Activated T-helper 1 cell treated with anti-CD3 and anti-CD28 coated beads, Interleukin-12 subunit alpha, Interleukin-12 subunit beta, Interleukin-2, Interleukin-4 antibody, amounts not matched to agents 30 ng/mL and 10 ng/mL and 1 ng/mL, durations not matched to agents 14 hours and 24 hours and 36 hours (primary cell): ENCODE data around the gene CRYBA2. TPM values are rescaled to one million over a fixed set of nuclear protein-coding genes. Genes with fewer than 3 reads are reported as not detected.
A peak's percentile ranks its signal among the peaks of the same experiment; 100 is the strongest.

ENCODE experiments used
- DNase-seq: peaks from one replicate; pipeline ENCODE4 v3.0.0; 2021; ENCODE audit warnings: low spot score
- H3K27ac Mint-ChIP-seq: one replicate; pipeline ENCODE4 v1.8.0; 2021; ENCODE audit warnings: mild to moderate bottlenecking, mixed read lengths
- H3K27me3 Mint-ChIP-seq: one replicate; pipeline ENCODE4 v1.8.0; 2022; ENCODE audit warnings: mild to moderate bottlenecking, moderate library complexity, mixed read lengths; ENCODE audit not compliant: insufficient read depth
- H3K36me3 Mint-ChIP-seq: one replicate; pipeline ENCODE4 v1.8.0; 2021; ENCODE audit warnings: low read depth, mixed read lengths
- H3K4me1 Mint-ChIP-seq: one replicate; pipeline ENCODE4 v1.8.0; 2021; ENCODE audit warnings: low read depth, mixed read lengths
- H3K4me3 Mint-ChIP-seq: one replicate; pipeline ENCODE4 v1.8.0; 2021; ENCODE audit warnings: mild to moderate bottlenecking, moderate library complexity, mixed read lengths
- H3K9me3 Mint-ChIP-seq: one replicate; pipeline ENCODE4 v1.8.0; 2021; ENCODE audit warnings: mixed read lengths
- intact Hi-C: fragments of 100-400 bp; cut with micrococcal nuclease; formaldehyde crosslinking; loops from one replicate; pipeline ENCODE4 v1.15.1; 2024
- total RNA-seq: library from RNA; stranded (reverse); gene quantifications from 2 replicates; pipeline ENCODE4 v1.2.3, GENCODE V29; 2022

CRYBA2 gene
- total RNA-seq, 1 donor from 2014 or later, result 0.36 TPM

DNA sequence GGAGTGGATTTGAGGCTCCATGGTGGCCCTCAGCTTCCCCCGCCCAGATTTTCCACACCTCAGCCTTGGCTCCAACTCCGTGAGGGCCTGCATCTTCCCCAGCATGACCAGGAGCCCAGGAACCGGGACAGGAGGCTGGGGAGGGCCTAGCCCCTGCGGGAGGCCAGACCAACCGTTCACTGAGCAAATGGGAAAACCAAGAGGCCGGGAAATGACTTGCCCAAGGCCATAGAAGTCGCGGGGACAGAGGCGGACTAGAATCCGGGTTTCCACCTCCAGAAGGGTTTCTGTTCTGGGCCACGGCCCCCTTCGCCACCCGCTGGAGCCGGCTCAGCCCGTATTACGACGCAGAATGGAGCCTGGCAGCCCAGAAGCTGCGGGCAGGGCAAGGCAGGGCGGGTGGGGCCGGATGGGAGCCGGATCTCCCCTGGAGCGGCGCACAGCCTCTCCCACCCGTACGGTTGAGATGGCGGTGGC, 7.9 kb upstream of the CRYBA2 start:
- DNase-seq, result no peak
- H3K4me1 Mint-ChIP-seq, result no peaks in the 10 kb centered on the region
- no peaks in the 10 kb centered on the region for H3K9me3 Mint-ChIP-seq
- no peak overlapping the region for H3K4me3 Mint-ChIP-seq
- H3K27me3 Mint-ChIP-seq, result peaks cover 62% of the 10 kb centered on the region
- no peak overlapping the region for H3K27ac Mint-ChIP-seq
- intact Hi-C loops, result loop anchor here (5.0 kb wide), 1 partner anchor 61 kb away; the partner anchor contains the start of gene IHH
- no peaks in the 10 kb centered on the region for H3K36me3 Mint-ChIP-seq

DNA sequence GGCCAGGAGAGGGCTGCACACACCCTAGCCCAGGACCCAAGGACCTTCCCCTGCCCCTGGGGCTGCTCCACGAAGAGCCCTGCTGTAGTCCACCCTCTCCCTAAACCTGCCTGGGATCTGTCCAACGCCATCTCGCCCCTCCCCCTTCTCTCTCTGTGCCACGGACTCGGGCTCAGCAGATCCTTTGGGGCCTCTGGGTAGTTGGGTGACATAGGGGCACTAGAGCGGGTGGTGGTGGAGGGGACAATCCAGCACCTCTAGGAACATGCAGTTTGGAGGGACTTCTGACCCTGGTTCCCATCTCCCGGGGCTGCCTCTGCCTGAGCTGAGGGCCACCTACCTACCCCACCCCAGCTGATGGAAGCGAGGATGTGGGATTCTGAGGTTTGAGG, 7.3 kb upstream of the CRYBA2 start:
- Mint-ChIP-seq H3K4me1 (no peaks in the 10 kb centered on the region), H3K4me3 (no peak overlapping the region), H3K27ac (no peak overlapping the region), H3K9me3 (no peaks in the 10 kb centered on the region), H3K36me3 (no peaks in the 10 kb centered on the region), H3K27me3 (peaks cover 67% of the 10 kb centered on the region)
- intact Hi-C loops, result loop anchor here (5.0 kb wide), 1 partner anchor 62 kb away; the partner anchor contains the start of gene IHH
- no peak for DNase-seq

DNA sequence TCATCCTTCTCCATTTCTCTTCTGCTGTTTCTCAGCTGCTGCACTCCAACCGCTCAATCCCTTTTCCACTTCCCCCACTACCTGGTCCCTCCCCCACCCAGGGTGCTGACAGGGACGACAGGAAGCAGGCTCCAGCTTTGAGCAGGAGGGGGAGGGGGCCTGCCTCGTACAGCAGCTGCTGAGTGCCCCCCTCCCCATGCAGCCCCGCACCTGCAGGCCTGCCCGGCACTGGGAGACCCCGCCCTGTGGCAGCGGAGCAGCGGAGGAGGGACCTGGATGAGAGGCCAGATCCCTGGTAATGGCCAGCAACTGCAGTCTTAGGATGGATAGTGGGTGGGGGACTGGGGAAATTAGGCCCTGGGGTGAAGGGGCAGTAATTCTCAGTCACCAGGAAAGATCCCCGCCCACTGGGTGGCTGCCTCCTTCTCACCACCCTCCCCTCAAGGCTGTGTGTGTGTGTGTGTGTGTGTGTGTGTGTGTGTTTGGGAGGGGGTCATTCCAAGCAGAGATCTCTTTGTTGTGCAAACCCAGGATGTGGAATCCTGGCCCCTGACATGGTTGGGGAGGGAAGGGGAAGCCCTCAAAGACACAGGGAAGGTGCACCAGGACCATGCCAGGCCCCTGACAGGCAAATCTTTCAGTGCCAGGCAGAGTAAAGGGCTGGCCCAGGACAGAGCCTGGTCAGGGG, 6.8 kb upstream of the CRYBA2 start:
- no peaks in the 10 kb centered on the region for H3K36me3 Mint-ChIP-seq
- intact Hi-C loops, result loop anchor here (5.0 kb wide), 1 partner anchor 62 kb away; the partner anchor contains the start of gene IHH
- no peaks in the 10 kb centered on the region for H3K4me1 Mint-ChIP-seq
- no peak overlapping the region for H3K4me3 Mint-ChIP-seq
- H3K9me3 Mint-ChIP-seq, result no peaks in the 10 kb centered on the region
- H3K27me3 Mint-ChIP-seq, result peaks cover 67% of the 10 kb centered on the region
- no peak for DNase-seq
- H3K27ac Mint-ChIP-seq, result no peak overlapping the region

DNA sequence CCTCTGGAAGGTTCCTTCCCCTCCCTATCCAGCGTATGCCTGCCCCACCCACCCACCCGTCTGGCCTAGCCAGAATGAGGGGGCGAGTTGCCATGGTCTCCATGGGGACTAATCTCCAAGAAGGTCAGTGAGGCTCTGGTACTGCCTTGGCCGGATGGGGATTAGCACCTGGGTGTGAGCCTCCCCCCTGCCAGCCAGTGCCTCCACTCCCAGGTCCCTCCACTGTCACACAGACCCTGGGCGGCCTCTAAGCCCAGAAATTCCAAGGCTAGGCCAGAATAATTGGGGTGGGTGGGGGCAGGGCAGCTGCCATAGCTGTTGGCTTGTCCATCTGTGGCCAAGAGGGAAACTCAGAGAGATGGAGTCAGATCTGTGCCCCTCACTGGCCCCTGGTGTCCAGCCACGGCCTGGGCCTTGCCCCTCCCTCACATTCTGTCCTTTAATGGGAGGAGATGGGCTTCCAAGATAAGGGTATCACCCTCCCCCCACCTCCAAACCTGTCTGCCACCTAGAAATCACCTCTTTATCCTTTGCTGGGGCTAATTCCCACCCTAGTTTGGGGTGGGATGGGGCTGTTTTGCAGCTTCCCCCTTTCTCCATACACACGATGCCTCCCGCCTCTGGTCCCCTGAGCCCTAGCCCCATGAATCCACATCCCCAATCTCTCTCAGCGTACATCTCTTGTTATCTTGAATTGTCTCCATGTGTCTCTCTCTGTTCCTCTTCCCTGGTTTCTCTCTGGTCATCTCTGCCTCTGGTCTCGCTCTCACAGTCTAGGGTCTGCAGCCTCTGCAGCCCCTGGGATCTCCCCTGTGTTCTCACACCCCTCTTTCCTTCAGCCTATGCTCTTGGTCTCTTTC, 6.0 kb upstream of the CRYBA2 start:
- intact Hi-C loops, result no loop called here
- no peaks in the 10 kb centered on the region for H3K4me1 Mint-ChIP-seq
- no peak overlapping the region for H3K4me3 Mint-ChIP-seq
- no peak for DNase-seq
- no peaks in the 10 kb centered on the region for H3K36me3 Mint-ChIP-seq
- H3K27me3 Mint-ChIP-seq, result peaks cover 68% of the 10 kb centered on the region
- no peak overlapping the region for H3K27ac Mint-ChIP-seq
- H3K9me3 Mint-ChIP-seq, result no peaks in the 10 kb centered on the region

DNA sequence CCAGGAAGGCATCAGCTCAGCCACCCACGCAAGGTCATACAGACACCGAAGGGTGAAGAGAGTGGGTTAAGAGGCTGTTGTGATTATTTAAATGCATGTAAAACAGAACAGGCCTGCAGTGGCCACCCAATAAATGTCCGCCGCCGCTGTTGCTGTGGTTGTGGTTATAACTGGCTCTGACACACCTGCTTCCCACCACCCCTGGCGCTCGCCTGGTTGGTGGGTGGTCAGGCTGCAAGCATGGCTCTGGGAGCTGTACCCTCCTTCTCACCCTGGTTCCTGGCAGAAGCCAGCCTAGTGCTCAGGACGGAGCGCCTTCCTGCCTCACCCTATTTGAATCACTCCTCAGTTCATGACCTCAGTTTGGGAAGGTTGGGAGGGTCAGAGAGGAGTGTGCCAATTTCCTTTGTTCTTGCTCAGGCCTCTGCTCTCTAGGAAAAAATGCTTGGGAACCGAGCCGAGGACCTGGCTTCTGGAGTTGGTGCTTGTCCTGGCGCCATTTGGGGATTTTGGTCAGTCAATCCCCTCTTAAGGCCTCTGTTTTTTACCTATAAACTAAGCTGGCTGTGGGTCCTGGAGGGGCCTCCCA, 5.3 kb upstream of the CRYBA2 start:
- Mint-ChIP-seq H3K27ac (no peak overlapping the region), H3K27me3 (peaks cover 68% of the 10 kb centered on the region), H3K4me1 (no peaks in the 10 kb centered on the region), H3K4me3 (no peak overlapping the region), H3K9me3 (no peaks in the 10 kb centered on the region), H3K36me3 (no peaks in the 10 kb centered on the region)
- no peak for DNase-seq
- intact Hi-C loops, result no loop called here

DNA sequence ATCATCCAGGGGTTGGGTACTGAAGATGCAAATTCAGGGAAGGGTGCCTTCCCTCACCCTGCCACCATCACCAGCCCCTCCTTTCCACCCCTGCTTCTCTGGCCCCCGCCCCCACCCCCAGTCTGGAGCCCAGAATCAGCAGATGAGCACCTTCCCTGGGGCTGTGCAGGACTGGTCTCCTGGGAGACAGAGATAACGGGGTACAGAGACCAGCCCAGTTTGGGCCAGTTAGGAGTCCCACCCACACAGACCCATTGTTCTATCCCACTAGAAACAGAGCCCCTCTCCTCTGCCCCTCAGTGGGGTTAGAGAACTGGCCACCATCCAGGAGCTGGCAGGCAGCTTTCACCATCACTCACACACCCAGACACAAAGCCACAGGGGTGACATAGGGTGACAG, 4.5 kb upstream of the CRYBA2 start:
- Mint-ChIP-seq H3K9me3 (no peaks in the 10 kb centered on the region), H3K4me1 (no peaks in the 10 kb centered on the region), H3K27ac (no peak overlapping the region), H3K4me3 (no peak overlapping the region), H3K36me3 (no peaks in the 10 kb centered on the region), H3K27me3 (peaks cover 66% of the 10 kb centered on the region)
- DNase-seq, result no peak
- intact Hi-C loops, result no loop called here

DNA sequence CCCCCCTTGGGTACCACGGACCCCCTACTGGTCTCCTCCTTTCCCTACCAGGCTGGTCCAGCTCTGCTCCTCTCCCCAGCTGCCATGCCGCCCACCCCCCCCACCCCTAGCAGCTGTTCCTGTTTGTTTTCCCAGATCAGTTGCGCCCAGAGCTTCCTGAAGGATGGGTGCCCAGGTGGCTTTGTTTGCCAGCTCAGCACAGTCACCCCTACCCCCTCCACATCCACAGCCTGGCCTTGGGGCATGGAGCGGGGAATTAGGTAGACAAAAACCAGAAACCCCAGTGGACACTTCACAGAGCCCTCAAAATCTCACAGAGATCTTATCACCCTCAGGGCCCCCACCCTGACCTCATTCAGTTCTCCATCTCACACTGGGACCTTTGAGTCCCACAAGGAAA, 3.7 kb upstream of the CRYBA2 start:
- Mint-ChIP-seq H3K27me3 (peaks cover 67% of the 10 kb centered on the region), H3K4me3 (no peak overlapping the region), H3K9me3 (no peaks in the 10 kb centered on the region), H3K27ac (no peak overlapping the region), H3K36me3 (no peaks in the 10 kb centered on the region), H3K4me1 (no peaks in the 10 kb centered on the region)
- no peak for DNase-seq
- intact Hi-C loops, result loop anchor here (1.0 kb wide), 2 partner anchors 17 to 158 kb away; no protein-coding TSS in a partner anchor

DNA sequence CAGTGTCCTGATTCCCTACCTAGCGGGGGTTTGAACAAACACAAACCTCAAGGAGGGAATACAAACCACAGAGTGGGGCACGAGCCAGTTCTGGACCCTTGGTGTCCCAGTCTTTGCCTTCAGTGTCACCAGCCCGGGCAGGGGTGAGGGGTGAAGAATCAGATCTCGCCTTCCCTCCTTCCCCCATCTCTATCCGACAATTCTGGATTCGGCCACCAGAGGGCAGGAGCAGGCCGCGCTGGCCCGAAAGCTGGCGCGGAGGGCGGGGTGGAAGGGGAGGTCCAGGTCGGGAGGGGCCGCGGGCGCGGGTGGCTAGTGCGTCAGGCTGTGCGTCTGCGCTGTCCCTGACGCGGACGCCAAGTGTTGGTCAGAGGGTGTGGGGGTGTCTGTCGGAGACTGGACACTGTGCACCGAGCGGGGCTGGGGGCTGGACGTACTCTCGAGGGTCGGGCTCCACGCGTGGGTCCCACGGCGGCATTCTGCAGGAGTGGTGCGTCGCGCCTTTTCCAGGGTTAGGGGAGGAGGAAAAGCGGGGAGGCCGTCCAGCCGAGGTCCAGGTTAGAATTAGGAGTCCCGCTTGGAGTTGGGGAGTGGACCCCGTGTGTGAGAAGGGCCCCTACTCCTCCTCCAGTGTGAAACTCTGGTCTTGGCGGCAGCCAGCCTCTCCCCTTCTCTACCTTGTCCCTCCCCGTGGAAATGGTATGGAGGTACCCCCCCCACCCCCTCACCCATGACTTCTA, 2.9 kb upstream of the CRYBA2 start:
- H3K4me1 Mint-ChIP-seq, result no peaks in the 10 kb centered on the region
- H3K27me3 Mint-ChIP-seq, result peaks cover 71% of the 10 kb centered on the region
- intact Hi-C loops, result loop anchor here (1.0 kb wide), 2 partner anchors 16 to 159 kb away; no protein-coding TSS in a partner anchor
- H3K9me3 Mint-ChIP-seq, result no peaks in the 10 kb centered on the region
- no peak overlapping the region for H3K27ac Mint-ChIP-seq
- no peaks in the 10 kb centered on the region for H3K36me3 Mint-ChIP-seq
- DNase-seq, result peak; percentile 63
- peak overlapping the region; percentile 2 for H3K4me3 Mint-ChIP-seq

DNA sequence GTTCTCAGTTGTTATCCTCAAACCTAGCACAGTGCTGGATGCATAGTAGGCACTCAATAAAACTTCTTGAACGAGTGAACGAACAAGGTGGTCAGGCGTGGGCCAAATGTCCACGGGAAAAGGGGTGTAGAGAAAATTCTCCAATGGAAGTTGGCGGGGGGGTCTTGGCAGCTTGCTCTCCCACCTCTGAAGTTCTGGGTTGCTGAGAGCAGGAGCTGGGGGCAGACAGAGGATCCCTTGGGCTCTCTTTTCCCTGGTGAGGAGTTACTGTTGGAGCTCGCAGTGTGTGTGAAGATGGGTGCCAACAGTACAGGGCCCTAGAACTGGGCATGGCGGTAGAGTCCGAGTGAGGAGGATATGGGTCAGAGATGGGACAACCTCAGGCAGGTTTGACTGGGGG, 2.3 kb upstream of the CRYBA2 start:
- Mint-ChIP-seq H3K4me1 (no peaks in the 10 kb centered on the region), H3K9me3 (no peaks in the 10 kb centered on the region), H3K27ac (no peak overlapping the region), H3K27me3 (peaks cover 73% of the 10 kb centered on the region), H3K36me3 (no peaks in the 10 kb centered on the region), H3K4me3 (no peak overlapping the region)
- intact Hi-C loops, result no loop called here
- DNase-seq, result no peak

DNA sequence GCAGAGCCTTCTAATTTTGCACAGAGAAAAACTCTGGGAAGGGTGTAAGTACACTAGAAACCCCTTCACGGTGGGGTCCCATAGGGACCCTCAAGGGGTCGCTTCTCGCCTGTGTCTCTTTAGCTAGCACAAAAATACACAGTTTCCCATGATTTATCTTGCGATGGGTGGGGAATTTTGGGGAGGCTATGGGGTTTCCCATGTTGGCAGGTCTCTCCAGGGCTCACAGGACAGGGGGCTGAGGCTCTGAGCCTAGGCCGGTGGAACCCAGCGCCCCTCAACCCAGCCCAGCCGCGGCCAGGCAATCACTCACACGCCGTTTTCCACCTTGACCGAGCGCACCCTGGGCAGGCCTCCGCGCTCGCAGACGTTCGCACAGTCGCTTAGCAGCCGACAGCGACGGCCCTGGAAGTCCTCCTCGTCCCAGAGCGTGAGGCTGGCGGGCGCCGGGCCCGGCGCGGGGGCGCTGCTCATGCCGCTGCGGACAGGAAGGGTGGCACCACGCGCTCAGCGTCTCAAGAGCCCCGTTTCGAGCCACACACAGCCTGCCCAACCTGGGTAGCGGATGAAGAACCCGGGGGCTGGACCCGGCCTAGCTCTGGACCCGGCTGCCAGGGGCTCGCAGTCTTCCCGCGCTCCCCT, 398 bp downstream of the CRYBA2 start:
- no peak overlapping the region for H3K4me3 Mint-ChIP-seq
- intact Hi-C loops, result loop anchor here (1.0 kb wide), 1 partner anchor 10 kb away; no protein-coding TSS in a partner anchor
- no peaks in the 10 kb centered on the region for H3K36me3 Mint-ChIP-seq
- H3K27me3 Mint-ChIP-seq, result peaks cover 89% of the 10 kb centered on the region
- no peaks in the 10 kb centered on the region for H3K4me1 Mint-ChIP-seq
- H3K9me3 Mint-ChIP-seq, result no peaks in the 10 kb centered on the region
- no peak overlapping the region for H3K27ac Mint-ChIP-seq
- DNase-seq, result no peak

DNA sequence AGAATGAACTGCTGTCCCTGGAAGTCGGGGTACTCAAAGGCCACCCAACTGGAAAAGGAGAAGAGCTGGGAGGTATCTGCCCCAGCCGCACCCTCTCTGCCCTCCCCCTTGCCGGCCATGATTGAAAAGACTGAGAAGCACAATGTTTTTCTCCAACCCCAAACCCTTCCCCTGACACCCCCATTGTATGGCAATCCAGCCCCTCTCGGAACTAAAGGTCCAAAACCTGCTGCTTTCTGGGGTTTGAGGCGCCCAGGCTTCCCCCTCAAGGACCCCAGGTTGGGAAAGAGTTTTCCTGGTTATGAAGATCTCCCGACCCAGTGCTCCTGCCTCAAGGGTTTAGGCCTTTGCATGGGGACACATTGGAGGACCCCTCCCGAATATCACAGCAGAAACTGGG, 1.0 kb downstream of the CRYBA2 start:
- Mint-ChIP-seq H3K36me3 (no peaks in the 10 kb centered on the region), H3K27ac (no peak overlapping the region), H3K4me3 (no peak overlapping the region), H3K9me3 (no peaks in the 10 kb centered on the region), H3K4me1 (no peaks in the 10 kb centered on the region), H3K27me3 (peaks cover 90% of the 10 kb centered on the region)
- intact Hi-C loops, result no loop called here
- DNase-seq, result no peak

DNA sequence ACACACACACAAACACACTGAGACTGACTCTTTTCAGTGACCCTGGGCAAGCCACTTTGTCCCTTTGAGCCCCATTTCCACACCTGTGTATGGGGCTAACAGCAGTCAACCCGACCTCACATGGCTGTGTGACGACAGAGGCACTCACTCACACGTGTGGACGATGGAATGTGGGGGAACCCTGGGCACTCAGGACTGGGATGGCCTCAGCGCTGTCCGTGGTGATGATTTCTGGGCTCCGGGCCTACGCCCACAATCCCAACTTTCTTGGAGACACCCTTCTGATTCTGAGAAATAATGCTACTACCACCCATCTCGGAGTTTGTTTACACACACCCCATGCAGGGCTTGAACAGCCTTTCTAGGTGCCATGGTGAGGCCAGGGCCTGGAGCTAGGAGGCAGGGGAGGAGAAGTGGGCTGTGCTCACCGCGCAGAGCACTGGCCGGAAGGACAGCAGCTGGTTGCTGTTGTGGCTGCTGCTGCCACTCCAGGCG, 1.5 kb downstream of the CRYBA2 start:
- Mint-ChIP-seq H3K36me3 (no peaks in the 10 kb centered on the region), H3K9me3 (no peaks in the 10 kb centered on the region), H3K4me1 (no peaks in the 10 kb centered on the region), H3K27me3 (peaks cover 89% of the 10 kb centered on the region), H3K4me3 (no peak overlapping the region), H3K27ac (no peak overlapping the region)
- intact Hi-C loops, result no loop called here
- DNase-seq, result no peak
